H9 (cell line): Measurements from ENCODE around the gene VPS54. TPM values are rescaled to one million over a fixed set of nuclear protein-coding genes. Genes with fewer than 3 reads are reported as not detected.

Experiments used
- DNase-seq: peaks from one replicate; pipeline ENCODE4 v3.0.0-alpha.2; 2017
- H2AFZ ChIP-seq: one replicate; pipeline ENCODE4 v1.6.1; 2013; ENCODE audit warnings: mild to moderate bottlenecking, low read length, control low read depth, moderate library complexity
- H2AK5ac ChIP-seq: 2 replicates; pipeline ENCODE4 v1.6.1; 2013; ENCODE audit warnings: low read length, control low read depth, mixed read lengths; ENCODE audit not compliant: insufficient read length
- H2BK120ac ChIP-seq: one replicate; pipeline ENCODE4 v1.6.1; 2013; ENCODE audit warnings: low read depth, mild to moderate bottlenecking, low read length, control low read depth, inconsistent platforms; ENCODE audit not compliant: poor library complexity, severe bottlenecking
- H2BK12ac ChIP-seq: 2 replicates; pipeline ENCODE4 v1.6.1; 2013; ENCODE audit warnings: low read length, control low read depth, mixed read lengths, low read depth; ENCODE audit not compliant: insufficient read length
- H2BK15ac ChIP-seq: 2 replicates; pipeline ENCODE4 v1.6.1; 2013; ENCODE audit warnings: low read depth, low read length, control low read depth
- H2BK20ac ChIP-seq: one replicate; pipeline ENCODE4 v1.6.1; 2013; ENCODE audit warnings: low read depth, mild to moderate bottlenecking, low read length, control low read depth, inconsistent platforms; ENCODE audit not compliant: poor library complexity, severe bottlenecking
- H2BK5ac ChIP-seq: 2 replicates; pipeline ENCODE4 v1.6.1; 2013; ENCODE audit warnings: low read length, control low read depth, mixed read lengths; ENCODE audit not compliant: insufficient read length
- H3K14ac ChIP-seq: 2 replicates; pipeline ENCODE4 v1.6.1; 2013; ENCODE audit warnings: low read length, control low read depth; ENCODE audit not compliant: insufficient read depth
- H3K18ac ChIP-seq: 2 replicates; pipeline ENCODE4 v1.6.1; 2013; ENCODE audit warnings: low read depth, mild to moderate bottlenecking, mixed read lengths, low read length, control low read depth; ENCODE audit not compliant: insufficient read length
- H3K23ac ChIP-seq: 2 replicates; pipeline ENCODE4 v1.6.1; 2013; ENCODE audit warnings: low read length, control low read depth, mixed read lengths, low read depth; ENCODE audit not compliant: insufficient read length
- H3K23me2 ChIP-seq: 2 replicates; pipeline ENCODE4 v1.6.1; 2013; ENCODE audit warnings: low read depth, mild to moderate bottlenecking, mixed read lengths, low read length, control low read depth; ENCODE audit not compliant: insufficient read length, poor library complexity, severe bottlenecking
- H3K27ac ChIP-seq: 2 replicates; pipeline ENCODE4 v1.5.1; 2013; ENCODE audit warnings: low read length, control low read depth, mixed read lengths, low read depth; ENCODE audit not compliant: insufficient read length
- H3K27me3 ChIP-seq: 2 replicates; pipeline ENCODE4 v1.6.1; 2013; ENCODE audit warnings: low read length, control low read depth, inconsistent platforms; ENCODE audit not compliant: insufficient read depth
- H3K4ac ChIP-seq: 2 replicates; pipeline ENCODE4 v1.6.1; 2013; ENCODE audit warnings: low read depth, mild to moderate bottlenecking, control low read depth, inconsistent platforms, low read length, moderate library complexity
- H3K4me1 ChIP-seq: 2 replicates; pipeline ENCODE4 v1.6.1; 2013; ENCODE audit warnings: low read length, control low read depth, inconsistent platforms; ENCODE audit not compliant: insufficient read depth
- H3K4me2 ChIP-seq: 2 replicates; pipeline ENCODE4 v1.6.1; 2013; ENCODE audit warnings: low read length, control low read depth, mixed read lengths; ENCODE audit not compliant: insufficient read length, insufficient read depth
- H3K56ac ChIP-seq: 2 replicates; pipeline ENCODE4 v1.6.1; 2013; ENCODE audit warnings: low read depth, mild to moderate bottlenecking, mixed read lengths, low read length, control low read depth; ENCODE audit not compliant: insufficient read length
- H3K79me1 ChIP-seq: 2 replicates; pipeline ENCODE4 v1.6.1; 2013; ENCODE audit warnings: low read depth, mild to moderate bottlenecking, moderate library complexity, low read length, control low read depth, inconsistent platforms; ENCODE audit not compliant: insufficient read depth, poor library complexity, severe bottlenecking
- H3K79me2 ChIP-seq: 2 replicates; pipeline ENCODE4 v1.6.1; 2013; ENCODE audit warnings: low read length, control low read depth, inconsistent platforms; ENCODE audit not compliant: insufficient read depth
- H3K9ac ChIP-seq: 2 replicates; pipeline ENCODE4 v1.6.1; 2013; ENCODE audit warnings: low read length, control low read depth, mixed read lengths; ENCODE audit not compliant: insufficient read length; ENCODE audit errors: extremely low read depth
- H3K9me3 ChIP-seq: one replicate; pipeline ENCODE4 v1.6.1; 2013; ENCODE audit warnings: low read depth, low read length, inconsistent platforms; ENCODE audit not compliant: control insufficient read depth
- H3T11ph ChIP-seq: one replicate; pipeline ENCODE4 v1.6.1; 2013; ENCODE audit warnings: mild to moderate bottlenecking, low read length, control low read depth, inconsistent platforms
- H4K20me1 ChIP-seq: one replicate; pipeline ENCODE4 v1.6.1; 2013; ENCODE audit not compliant: control insufficient read depth, insufficient read length, insufficient read depth
- H4K5ac ChIP-seq: 2 replicates; pipeline ENCODE4 v1.6.1; 2013; ENCODE audit warnings: low read depth, mild to moderate bottlenecking, mixed read lengths, low read length, control low read depth; ENCODE audit not compliant: insufficient read length
- H4K8ac ChIP-seq: replicated peaks from 2 replicates; pipeline ENCODE4 v1.6.1; 2013; ENCODE audit warnings: low read length, control low read depth, mixed read lengths, low read depth; ENCODE audit not compliant: insufficient read length
- H4K91ac ChIP-seq: 2 replicates; pipeline ENCODE4 v1.6.1; 2013; ENCODE audit warnings: low read depth, mild to moderate bottlenecking, moderate library complexity, mixed read lengths, low read length, control low read depth; ENCODE audit not compliant: insufficient read length
- H3K27ac Mint-ChIP-seq, 3 experiments: 2 replicates in 2 of 3; 3 replicates in 1 of 3; pipeline ENCODE4 v1.8.0; 2020 to 2021; ENCODE audit warnings: mixed read lengths in 3 of 3, mild to moderate bottlenecking in 1 of 3, moderate library complexity in 1 of 3
- H3K27me3 Mint-ChIP-seq: 2 replicates; pipeline ENCODE4 v1.8.0; 2021; ENCODE audit warnings: low read depth, mild to moderate bottlenecking, moderate library complexity, mixed read lengths
- H3K36me3 Mint-ChIP-seq, 3 experiments: 2 replicates in 2 of 3; 3 replicates in 1 of 3; pipeline ENCODE4 v1.8.0; 2020 to 2021; ENCODE audit warnings: low read depth in 3 of 3, mixed read lengths in 3 of 3; ENCODE audit not compliant: insufficient read depth in 1 of 3
- H3K4me1 Mint-ChIP-seq, 2 experiments: 2 replicates each; pipeline ENCODE4 v1.8.0; 2020; ENCODE audit warnings: mixed read lengths in 2 of 2
- H3K4me3 Mint-ChIP-seq, 2 experiments: 2 replicates in 1 of 2; 3 replicates in 1 of 2; pipeline ENCODE4 v1.8.0; 2020 to 2021; ENCODE audit warnings: mild to moderate bottlenecking in 2 of 2, mixed read lengths in 2 of 2, moderate library complexity in 1 of 2
- H3K9me3 Mint-ChIP-seq, 2 experiments: 2 replicates in 1 of 2; 3 replicates in 1 of 2; pipeline ENCODE4 v1.8.0; 2020; ENCODE audit warnings: mild to moderate bottlenecking in 2 of 2, mixed read lengths in 2 of 2, moderate library complexity in 1 of 2
- WGBS: extraction: QIAGEN DNeasy Blood & Tissue Kit; methylation state at CpG from one replicate; pipeline ENCODE4 v1.1.7; 2013; ENCODE audit warnings: missing lambda C conversion rate, low lambda C conversion rate, mixed read lengths; ENCODE audit not compliant: insufficient read length; ENCODE audit errors: extremely low coverage; 5-methylcytosine and 5-hydroxymethylcytosine counted together
- total RNA-seq: library from RNA; stranded (reverse); gene quantifications from 2 replicates; pipeline ENCODE4 v1.2.1, GENCODE V29; 2021
- TF ChIP-seq, protein P1 (sequence below): fragments of 200-600 bp; sonication (generic); conservative IDR thresholded peaks from 3 replicates; pipeline ENCODE4 v1.8.0; 2021; ENCODE audit warnings: antibody characterized with exemption, mild to moderate bottlenecking

VPS54 gene
- total RNA-seq, 1 experiment from 2014 or later: 13.4 TPM

DNA sequence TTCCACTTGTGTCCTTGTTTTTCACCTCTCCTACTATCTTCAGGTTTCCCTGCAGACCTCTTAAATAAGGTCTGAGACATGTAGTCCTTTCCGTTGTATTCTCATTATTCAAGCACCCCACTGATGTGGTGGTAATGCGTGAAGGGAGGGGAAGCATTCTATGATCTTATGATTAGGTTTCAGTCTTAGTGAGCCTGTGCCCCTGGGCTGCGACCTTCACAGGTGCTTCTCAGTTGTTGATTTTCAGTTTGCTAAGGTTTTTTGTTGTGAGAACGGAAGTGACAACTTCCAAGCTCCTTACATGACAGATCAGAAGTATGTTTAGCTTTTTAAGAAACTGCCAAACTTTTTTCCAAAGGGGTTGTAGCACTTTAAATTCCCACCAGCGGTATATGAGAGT is 41.3 kb downstream of the VPS54 start:
- H3K18ac ChIP-seq: no peak overlapping the region
- Mint-ChIP-seq H3K27me3 (no peaks in the 10 kb centered on the region), H3K36me3 (peaks cover 17 to 48% (median 30%) of the 10 kb centered on the region in 3 experiments; a peak in 6 of 7 replicates), H3K4me3 (no peak overlapping the region), H3K9me3 (no peaks in the 10 kb centered on the region; a peak in 1 of 5 replicates), H3K27ac (no peak overlapping the region), H3K4me1 (no peaks in the 10 kb centered on the region)
- no peak for DNase-seq
- H3K27me3 ChIP-seq: no peaks in the 10 kb centered on the region
- no peak overlapping the region for H3K23ac ChIP-seq
- no peak overlapping the region for H3K4me2 ChIP-seq
- H3K23me2 ChIP-seq: no peaks in the 10 kb centered on the region
- no peaks in the 10 kb centered on the region for H3K79me1 ChIP-seq
- H3K27ac ChIP-seq: no peak overlapping the region
- no peak overlapping the region for H2AK5ac ChIP-seq
- no peaks in the 10 kb centered on the region for H4K20me1 ChIP-seq
- H3K4ac ChIP-seq: no peak overlapping the region
- H4K8ac ChIP-seq: no peak overlapping the region
- H3K14ac ChIP-seq: no peak overlapping the region
- no peak overlapping the region for H4K5ac ChIP-seq
- no peak overlapping the region for H2BK5ac ChIP-seq
- no peaks in the 10 kb centered on the region for H3K9me3 ChIP-seq
- WGBS: no CpG with 5 or more reads among the region's 5 CpGs
- no peak overlapping the region for H3T11ph ChIP-seq
- H2BK120ac ChIP-seq: no peak overlapping the region
- no peak overlapping the region for H2BK12ac ChIP-seq
- no peak overlapping the region for H2BK20ac ChIP-seq
- TF ChIP-seq, protein P1, sequence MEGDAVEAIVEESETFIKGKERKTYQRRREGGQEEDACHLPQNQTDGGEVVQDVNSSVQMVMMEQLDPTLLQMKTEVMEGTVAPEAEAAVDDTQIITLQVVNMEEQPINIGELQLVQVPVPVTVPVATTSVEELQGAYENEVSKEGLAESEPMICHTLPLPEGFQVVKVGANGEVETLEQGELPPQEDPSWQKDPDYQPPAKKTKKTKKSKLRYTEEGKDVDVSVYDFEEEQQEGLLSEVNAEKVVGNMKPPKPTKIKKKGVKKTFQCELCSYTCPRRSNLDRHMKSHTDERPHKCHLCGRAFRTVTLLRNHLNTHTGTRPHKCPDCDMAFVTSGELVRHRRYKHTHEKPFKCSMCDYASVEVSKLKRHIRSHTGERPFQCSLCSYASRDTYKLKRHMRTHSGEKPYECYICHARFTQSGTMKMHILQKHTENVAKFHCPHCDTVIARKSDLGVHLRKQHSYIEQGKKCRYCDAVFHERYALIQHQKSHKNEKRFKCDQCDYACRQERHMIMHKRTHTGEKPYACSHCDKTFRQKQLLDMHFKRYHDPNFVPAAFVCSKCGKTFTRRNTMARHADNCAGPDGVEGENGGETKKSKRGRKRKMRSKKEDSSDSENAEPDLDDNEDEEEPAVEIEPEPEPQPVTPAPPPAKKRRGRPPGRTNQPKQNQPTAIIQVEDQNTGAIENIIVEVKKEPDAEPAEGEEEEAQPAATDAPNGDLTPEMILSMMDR: no peak
- no peak overlapping the region for H4K91ac ChIP-seq
- no peak overlapping the region for H3K9ac ChIP-seq
- no peak overlapping the region for H2AFZ ChIP-seq
- H2BK15ac ChIP-seq: no peak overlapping the region
- no peak overlapping the region for H3K56ac ChIP-seq
- H3K4me1 ChIP-seq: no peaks in the 10 kb centered on the region
- H3K79me2 ChIP-seq: no peaks in the 10 kb centered on the region
